ENCODE data around the gene GNAS-AS1.

- TF ChIP-seq, protein P1, sequence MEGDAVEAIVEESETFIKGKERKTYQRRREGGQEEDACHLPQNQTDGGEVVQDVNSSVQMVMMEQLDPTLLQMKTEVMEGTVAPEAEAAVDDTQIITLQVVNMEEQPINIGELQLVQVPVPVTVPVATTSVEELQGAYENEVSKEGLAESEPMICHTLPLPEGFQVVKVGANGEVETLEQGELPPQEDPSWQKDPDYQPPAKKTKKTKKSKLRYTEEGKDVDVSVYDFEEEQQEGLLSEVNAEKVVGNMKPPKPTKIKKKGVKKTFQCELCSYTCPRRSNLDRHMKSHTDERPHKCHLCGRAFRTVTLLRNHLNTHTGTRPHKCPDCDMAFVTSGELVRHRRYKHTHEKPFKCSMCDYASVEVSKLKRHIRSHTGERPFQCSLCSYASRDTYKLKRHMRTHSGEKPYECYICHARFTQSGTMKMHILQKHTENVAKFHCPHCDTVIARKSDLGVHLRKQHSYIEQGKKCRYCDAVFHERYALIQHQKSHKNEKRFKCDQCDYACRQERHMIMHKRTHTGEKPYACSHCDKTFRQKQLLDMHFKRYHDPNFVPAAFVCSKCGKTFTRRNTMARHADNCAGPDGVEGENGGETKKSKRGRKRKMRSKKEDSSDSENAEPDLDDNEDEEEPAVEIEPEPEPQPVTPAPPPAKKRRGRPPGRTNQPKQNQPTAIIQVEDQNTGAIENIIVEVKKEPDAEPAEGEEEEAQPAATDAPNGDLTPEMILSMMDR (IDR thresholded peaks at IDR 0.05) = no peak
- no peak for TF ChIP-seq ZFX (IDR thresholded peaks at IDR 0.05; ENCODE audit: borderline replicate concordance)
Measured at GRCh38 chr20:58840816-58841538, 9.7 kb downstream of the GNAS-AS1 start.
